H9 (cell line): ENCODE data around the gene CALCOCO1. TPM values are rescaled to one million over a fixed set of nuclear protein-coding genes. Genes with fewer than 3 reads are reported as not detected.

Experiments
- DNase-seq: peaks from one replicate; pipeline ENCODE4 v3.0.0-alpha.2; 2017
- H2AFZ ChIP-seq: one replicate; pipeline ENCODE4 v1.6.1; 2013; ENCODE audit warnings: mild to moderate bottlenecking, low read length, control low read depth, moderate library complexity
- H2AK5ac ChIP-seq: 2 replicates; pipeline ENCODE4 v1.6.1; 2013; ENCODE audit warnings: low read length, control low read depth, mixed read lengths; ENCODE audit not compliant: insufficient read length
- H2BK120ac ChIP-seq: one replicate; pipeline ENCODE4 v1.6.1; 2013; ENCODE audit warnings: low read depth, mild to moderate bottlenecking, low read length, control low read depth, inconsistent platforms; ENCODE audit not compliant: poor library complexity, severe bottlenecking
- H2BK12ac ChIP-seq: 2 replicates; pipeline ENCODE4 v1.6.1; 2013; ENCODE audit warnings: low read length, control low read depth, mixed read lengths, low read depth; ENCODE audit not compliant: insufficient read length
- H2BK15ac ChIP-seq: 2 replicates; pipeline ENCODE4 v1.6.1; 2013; ENCODE audit warnings: low read depth, low read length, control low read depth
- H2BK20ac ChIP-seq: one replicate; pipeline ENCODE4 v1.6.1; 2013; ENCODE audit warnings: low read depth, mild to moderate bottlenecking, low read length, control low read depth, inconsistent platforms; ENCODE audit not compliant: poor library complexity, severe bottlenecking
- H2BK5ac ChIP-seq: 2 replicates; pipeline ENCODE4 v1.6.1; 2013; ENCODE audit warnings: low read length, control low read depth, mixed read lengths; ENCODE audit not compliant: insufficient read length
- H3K14ac ChIP-seq: 2 replicates; pipeline ENCODE4 v1.6.1; 2013; ENCODE audit warnings: low read length, control low read depth; ENCODE audit not compliant: insufficient read depth
- H3K18ac ChIP-seq: 2 replicates; pipeline ENCODE4 v1.6.1; 2013; ENCODE audit warnings: low read depth, mild to moderate bottlenecking, mixed read lengths, low read length, control low read depth; ENCODE audit not compliant: insufficient read length
- H3K23ac ChIP-seq: 2 replicates; pipeline ENCODE4 v1.6.1; 2013; ENCODE audit warnings: low read length, control low read depth, mixed read lengths, low read depth; ENCODE audit not compliant: insufficient read length
- H3K23me2 ChIP-seq: 2 replicates; pipeline ENCODE4 v1.6.1; 2013; ENCODE audit warnings: low read depth, mild to moderate bottlenecking, mixed read lengths, low read length, control low read depth; ENCODE audit not compliant: insufficient read length, poor library complexity, severe bottlenecking
- H3K27ac ChIP-seq: 2 replicates; pipeline ENCODE4 v1.5.1; 2013; ENCODE audit warnings: low read length, control low read depth, mixed read lengths, low read depth; ENCODE audit not compliant: insufficient read length
- H3K27me3 ChIP-seq: 2 replicates; pipeline ENCODE4 v1.6.1; 2013; ENCODE audit warnings: low read length, control low read depth, inconsistent platforms; ENCODE audit not compliant: insufficient read depth
- H3K4ac ChIP-seq: 2 replicates; pipeline ENCODE4 v1.6.1; 2013; ENCODE audit warnings: low read depth, mild to moderate bottlenecking, control low read depth, inconsistent platforms, low read length, moderate library complexity
- H3K4me1 ChIP-seq: 2 replicates; pipeline ENCODE4 v1.6.1; 2013; ENCODE audit warnings: low read length, control low read depth, inconsistent platforms; ENCODE audit not compliant: insufficient read depth
- H3K4me2 ChIP-seq: 2 replicates; pipeline ENCODE4 v1.6.1; 2013; ENCODE audit warnings: low read length, control low read depth, mixed read lengths; ENCODE audit not compliant: insufficient read length, insufficient read depth
- H3K56ac ChIP-seq: 2 replicates; pipeline ENCODE4 v1.6.1; 2013; ENCODE audit warnings: low read depth, mild to moderate bottlenecking, mixed read lengths, low read length, control low read depth; ENCODE audit not compliant: insufficient read length
- H3K79me1 ChIP-seq: 2 replicates; pipeline ENCODE4 v1.6.1; 2013; ENCODE audit warnings: low read depth, mild to moderate bottlenecking, moderate library complexity, low read length, control low read depth, inconsistent platforms; ENCODE audit not compliant: insufficient read depth, poor library complexity, severe bottlenecking
- H3K79me2 ChIP-seq: 2 replicates; pipeline ENCODE4 v1.6.1; 2013; ENCODE audit warnings: low read length, control low read depth, inconsistent platforms; ENCODE audit not compliant: insufficient read depth
- H3K9ac ChIP-seq: 2 replicates; pipeline ENCODE4 v1.6.1; 2013; ENCODE audit warnings: low read length, control low read depth, mixed read lengths; ENCODE audit not compliant: insufficient read length; ENCODE audit errors: extremely low read depth
- H3K9me3 ChIP-seq: one replicate; pipeline ENCODE4 v1.6.1; 2013; ENCODE audit warnings: low read depth, low read length, inconsistent platforms; ENCODE audit not compliant: control insufficient read depth
- H3T11ph ChIP-seq: one replicate; pipeline ENCODE4 v1.6.1; 2013; ENCODE audit warnings: mild to moderate bottlenecking, low read length, control low read depth, inconsistent platforms
- H4K20me1 ChIP-seq: one replicate; pipeline ENCODE4 v1.6.1; 2013; ENCODE audit not compliant: control insufficient read depth, insufficient read length, insufficient read depth
- H4K5ac ChIP-seq: 2 replicates; pipeline ENCODE4 v1.6.1; 2013; ENCODE audit warnings: low read depth, mild to moderate bottlenecking, mixed read lengths, low read length, control low read depth; ENCODE audit not compliant: insufficient read length
- H4K8ac ChIP-seq: replicated peaks from 2 replicates; pipeline ENCODE4 v1.6.1; 2013; ENCODE audit warnings: low read length, control low read depth, mixed read lengths, low read depth; ENCODE audit not compliant: insufficient read length
- H4K91ac ChIP-seq: 2 replicates; pipeline ENCODE4 v1.6.1; 2013; ENCODE audit warnings: low read depth, mild to moderate bottlenecking, moderate library complexity, mixed read lengths, low read length, control low read depth; ENCODE audit not compliant: insufficient read length
- H3K27ac Mint-ChIP-seq, 3 experiments: 2 replicates in 2 of 3; 3 replicates in 1 of 3; pipeline ENCODE4 v1.8.0; 2020 to 2021; ENCODE audit warnings: mixed read lengths in 3 of 3, mild to moderate bottlenecking in 1 of 3, moderate library complexity in 1 of 3
- H3K27me3 Mint-ChIP-seq: 2 replicates; pipeline ENCODE4 v1.8.0; 2021; ENCODE audit warnings: low read depth, mild to moderate bottlenecking, moderate library complexity, mixed read lengths
- H3K36me3 Mint-ChIP-seq, 3 experiments: 2 replicates in 2 of 3; 3 replicates in 1 of 3; pipeline ENCODE4 v1.8.0; 2020 to 2021; ENCODE audit warnings: low read depth in 3 of 3, mixed read lengths in 3 of 3; ENCODE audit not compliant: insufficient read depth in 1 of 3
- H3K4me1 Mint-ChIP-seq, 2 experiments: 2 replicates each; pipeline ENCODE4 v1.8.0; 2020; ENCODE audit warnings: mixed read lengths in 2 of 2
- H3K4me3 Mint-ChIP-seq, 2 experiments: 2 replicates in 1 of 2; 3 replicates in 1 of 2; pipeline ENCODE4 v1.8.0; 2020 to 2021; ENCODE audit warnings: mild to moderate bottlenecking in 2 of 2, mixed read lengths in 2 of 2, moderate library complexity in 1 of 2
- H3K9me3 Mint-ChIP-seq, 2 experiments: 2 replicates in 1 of 2; 3 replicates in 1 of 2; pipeline ENCODE4 v1.8.0; 2020; ENCODE audit warnings: mild to moderate bottlenecking in 2 of 2, mixed read lengths in 2 of 2, moderate library complexity in 1 of 2
- CTCF ChIP-seq: fragments of 200-600 bp; sonication (generic); conservative IDR thresholded peaks from 3 replicates; pipeline ENCODE4 v1.8.0; 2021; ENCODE audit warnings: antibody characterized with exemption, mild to moderate bottlenecking
- WGBS: extraction: QIAGEN DNeasy Blood & Tissue Kit; methylation state at CpG from one replicate; pipeline ENCODE4 v1.1.7; 2013; ENCODE audit warnings: missing lambda C conversion rate, low lambda C conversion rate, mixed read lengths; ENCODE audit not compliant: insufficient read length; ENCODE audit errors: extremely low coverage; 5-methylcytosine and 5-hydroxymethylcytosine counted together
- total RNA-seq: library from RNA; stranded (reverse); gene quantifications from 2 replicates; pipeline ENCODE4 v1.2.1, GENCODE V29; 2021

Gene CALCOCO1
- total RNA-seq, 1 experiment from 2014 or later: 22.3 TPM

- Mint-ChIP-seq H3K9me3 (no peaks in the 10 kb centered on the region; a peak in 1 of 5 replicates), H3K4me1 (peaks cover 18 to 27% of the 10 kb centered on the region in 2 experiments), H3K36me3 (peaks cover 20 to 32% (median 22%) of the 10 kb centered on the region in 3 experiments), H3K27me3 (no peaks in the 10 kb centered on the region), H3K4me3 (no peak overlapping the region), H3K27ac (peak overlapping the region in 1 of 3 experiments; percentile 98; a peak in 4 of 7 replicates)
- no peaks in the 10 kb centered on the region for H3K79me2 ChIP-seq
- H3K27ac ChIP-seq: no peak overlapping the region
- H4K8ac ChIP-seq: no peak overlapping the region
- H4K91ac ChIP-seq: no peak overlapping the region
- no peak overlapping the region for H2BK12ac ChIP-seq
- no peaks in the 10 kb centered on the region for H3K9me3 ChIP-seq
- no peaks in the 10 kb centered on the region for H3K23me2 ChIP-seq
- no peaks in the 10 kb centered on the region for H3K4me1 ChIP-seq
- no peak overlapping the region for H3K4ac ChIP-seq
- no peak for DNase-seq
- H4K20me1 ChIP-seq: no peaks in the 10 kb centered on the region
- no peak overlapping the region for H2AFZ ChIP-seq
- H2BK15ac ChIP-seq: no peak overlapping the region
- H3K23ac ChIP-seq: no peak overlapping the region
- H3K4me2 ChIP-seq: no peak overlapping the region
- H2BK5ac ChIP-seq: no peak overlapping the region
- H3K79me1 ChIP-seq: no peaks in the 10 kb centered on the region
- no peak overlapping the region for H3T11ph ChIP-seq
- WGBS: no CpG with 5 or more reads among the region's 5 CpGs
- no peak overlapping the region for H3K14ac ChIP-seq
- H3K9ac ChIP-seq: no peak overlapping the region
- no peak overlapping the region for H2AK5ac ChIP-seq
- H3K18ac ChIP-seq: no peak overlapping the region
- no peak overlapping the region for H2BK20ac ChIP-seq
- TF ChIP-seq CTCF: no peak
- H3K56ac ChIP-seq: no peak overlapping the region
- H4K5ac ChIP-seq: no peak overlapping the region
- H2BK120ac ChIP-seq: no peak overlapping the region
- no peaks in the 10 kb centered on the region for H3K27me3 ChIP-seq
Observed at GRCh38 chr12:53660041-53660440, 67.2 kb downstream of the CALCOCO1 start.
